Sigmoid colon (tissue), 3 donors: ENCODE results near the gene APOC3.

Experiments
- POLR2A ChIP-seq, 2 donors: fragments of 450-650 bp; IDR thresholded peaks; one replicate each; pipeline ENCODE4 v1.6.1; 2016; ENCODE audit warnings: antibody characterized with exemption in 2 of 2, mild to moderate bottlenecking in 2 of 2, moderate library complexity in 2 of 2
- TF ChIP-seq, protein P1 (sequence below), 4 experiments: fragments of 450-650 bp in 3 of 4; fragments of 200-600 bp in 1 of 4; IDR thresholded peaks; one replicate each; pipeline ENCODE4 v1.5.1; 2016 to 2019; ENCODE audit warnings: antibody characterized with exemption in 4 of 4, mild to moderate bottlenecking in 3 of 4, moderate library complexity in 2 of 4

DNA sequence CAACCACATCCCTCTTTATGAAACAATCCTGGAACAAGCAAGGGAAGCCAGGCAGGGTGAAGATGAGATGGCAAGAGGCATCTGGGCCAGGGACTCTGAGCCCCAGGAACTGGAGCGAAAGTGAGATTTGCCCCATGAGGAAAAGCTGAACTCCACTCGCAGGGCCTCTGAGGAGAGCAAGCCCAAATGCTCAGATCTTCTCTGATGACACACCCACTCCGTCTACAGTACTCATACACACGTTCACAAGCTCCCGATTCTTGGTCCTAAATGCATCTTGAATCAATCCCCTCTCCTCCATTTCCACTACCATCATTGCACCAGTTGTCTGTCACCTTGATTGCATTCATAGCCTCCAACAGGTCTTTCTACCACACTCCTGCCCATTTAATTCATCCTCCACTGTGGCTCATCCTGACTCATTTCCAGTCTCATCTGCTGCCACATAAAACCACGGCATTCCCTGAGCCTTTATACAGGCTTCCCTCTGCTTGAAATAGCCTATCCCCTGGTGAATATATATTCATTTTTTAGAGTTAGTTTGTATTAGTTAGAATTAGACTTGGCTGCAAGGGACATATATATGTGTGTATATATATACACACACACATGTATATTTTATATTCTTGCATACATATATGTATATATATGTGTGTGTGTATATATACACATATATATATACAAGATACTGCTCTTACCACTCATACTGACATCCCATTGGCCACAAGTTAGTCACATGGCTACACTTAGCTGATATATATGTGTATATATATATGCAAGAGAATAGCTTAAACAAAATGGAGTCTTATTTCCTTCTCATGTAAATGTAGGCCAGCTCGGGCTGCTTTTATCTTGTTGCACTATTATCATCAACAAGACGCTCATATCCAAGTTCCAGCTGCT, 36.6 kb upstream of the APOC3 start:
- TF ChIP-seq, protein P1, sequence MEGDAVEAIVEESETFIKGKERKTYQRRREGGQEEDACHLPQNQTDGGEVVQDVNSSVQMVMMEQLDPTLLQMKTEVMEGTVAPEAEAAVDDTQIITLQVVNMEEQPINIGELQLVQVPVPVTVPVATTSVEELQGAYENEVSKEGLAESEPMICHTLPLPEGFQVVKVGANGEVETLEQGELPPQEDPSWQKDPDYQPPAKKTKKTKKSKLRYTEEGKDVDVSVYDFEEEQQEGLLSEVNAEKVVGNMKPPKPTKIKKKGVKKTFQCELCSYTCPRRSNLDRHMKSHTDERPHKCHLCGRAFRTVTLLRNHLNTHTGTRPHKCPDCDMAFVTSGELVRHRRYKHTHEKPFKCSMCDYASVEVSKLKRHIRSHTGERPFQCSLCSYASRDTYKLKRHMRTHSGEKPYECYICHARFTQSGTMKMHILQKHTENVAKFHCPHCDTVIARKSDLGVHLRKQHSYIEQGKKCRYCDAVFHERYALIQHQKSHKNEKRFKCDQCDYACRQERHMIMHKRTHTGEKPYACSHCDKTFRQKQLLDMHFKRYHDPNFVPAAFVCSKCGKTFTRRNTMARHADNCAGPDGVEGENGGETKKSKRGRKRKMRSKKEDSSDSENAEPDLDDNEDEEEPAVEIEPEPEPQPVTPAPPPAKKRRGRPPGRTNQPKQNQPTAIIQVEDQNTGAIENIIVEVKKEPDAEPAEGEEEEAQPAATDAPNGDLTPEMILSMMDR (IDR thresholded peaks at IDR 0.05): no peak
- no peak for TF ChIP-seq POLR2A (IDR thresholded peaks at IDR 0.05)
